ENCODE measurements around the gene BABAM2. TPM values are rescaled to one million over a fixed set of nuclear protein-coding genes. Genes with fewer than 3 reads are reported as not detected.

Gene BABAM2
- total RNA-seq, 1 experiment from 2014 or later = 16.3 TPM

- Histone ChIP-seq H3F3A (ENCODE audit: low read length, unreplicated experiment) (no peaks in the 10 kb centered on the region), H3K4me2 (ENCODE audit: low read length) (no peak overlapping the region), H3K4me1 (ENCODE audit: insufficient read depth, low read length) (peaks cover 14% of the 10 kb centered on the region), H3K27ac (ENCODE audit: low read length) (no peak overlapping the region), H3K9ac (ENCODE audit: low read length) (no peak overlapping the region), H3K27me3 (ENCODE audit: low read length) (no peaks in the 10 kb centered on the region), H2AFZ (ENCODE audit: low read length) (no peak overlapping the region), H3K4me3 (ENCODE audit: low read length) (no peak overlapping the region), H3K36me3 (ENCODE audit: low read depth, low read length) (no peaks in the 10 kb centered on the region), H3K9me2 (replicated peaks; ENCODE audit: low read length) (no peaks in the 10 kb centered on the region), H4K20me1 (ENCODE audit: low read length) (no peaks in the 10 kb centered on the region), H3K79me2 (ENCODE audit: low read length) (no peaks in the 10 kb centered on the region), H3K9me3 (ENCODE audit: low read length) (no peaks in the 10 kb centered on the region)
- DNase-seq (no peak), ATAC-seq (no peak)
- ChIA-PET CTCF (no interaction called here), POLR2A (ENCODE audit: unreplicated experiment) (no interaction called here)
- intact Hi-C loops (cut with micrococcal nuclease) = no loop called here
- no TSS peak for BruUV-seq (replicated peaks)
- TF ChIP-seq CTCF (conservative IDR thresholded peaks at IDR 0.05; ENCODE audit: low read depth, low read length) = no peak
- no peak for TF ChIP-seq EZH2 (IDR thresholded peaks at IDR 0.05; ENCODE audit: low read length, unreplicated experiment)
- TF ChIP-seq EZH2phosphoT487 (IDR thresholded peaks at IDR 0.05; ENCODE audit: borderline replicate concordance, low read length) = no peak
These were observed 325.8 kb downstream of the BABAM2 start for GRCh38 chr2:28216331-28216730.

- TF ChIP-seq EZH2phosphoT487 (IDR thresholded peaks at IDR 0.05; ENCODE audit: borderline replicate concordance, low read length) (no peak), EZH2 (IDR thresholded peaks at IDR 0.05; ENCODE audit: low read length, unreplicated experiment) (no peak), CTCF (conservative IDR thresholded peaks at IDR 0.05; ENCODE audit: low read depth, low read length) (no peak)
- ChIA-PET POLR2A (ENCODE audit: unreplicated experiment) (no interaction called here), CTCF (no interaction called here)
- peak; percentile 78 for DNase-seq
- Histone ChIP-seq H3K9ac (ENCODE audit: low read length) (no peak overlapping the region), H3K36me3 (ENCODE audit: low read depth, low read length) (no peaks in the 10 kb centered on the region), H3K4me2 (ENCODE audit: low read length) (peak overlapping the region; percentile 30; the same call in 1 of the 2 replicates), H3K27me3 (ENCODE audit: low read length) (no peaks in the 10 kb centered on the region), H4K20me1 (ENCODE audit: low read length) (no peaks in the 10 kb centered on the region), H3K9me2 (replicated peaks; ENCODE audit: low read length) (no peaks in the 10 kb centered on the region), H3K4me1 (ENCODE audit: insufficient read depth, low read length) (peaks cover 14% of the 10 kb centered on the region), H3K27ac (ENCODE audit: low read length) (no peak overlapping the region), H3K79me2 (ENCODE audit: low read length) (no peaks in the 10 kb centered on the region), H3K9me3 (ENCODE audit: low read length) (no peaks in the 10 kb centered on the region), H2AFZ (ENCODE audit: low read length) (no peak overlapping the region), H3F3A (ENCODE audit: low read length, unreplicated experiment) (no peaks in the 10 kb centered on the region), H3K4me3 (ENCODE audit: low read length) (no peak overlapping the region)
- BruUV-seq (replicated peaks) = no TSS peak
- ATAC-seq = peak; percentile 99
- intact Hi-C loops (cut with micrococcal nuclease) = no loop called here
These were observed 326.7 kb downstream of the BABAM2 start for GRCh38 chr2:28217042-28217740.

GRCh38 chr2:28219138-28219537 lies 328.6 kb downstream of the BABAM2 start:
- H3K4me3 ChIP-seq (ENCODE audit: low read length) = no peak overlapping the region
- ChIA-PET CTCF (no interaction called here), POLR2A (ENCODE audit: unreplicated experiment) (no interaction called here)
- intact Hi-C loops (cut with micrococcal nuclease) = no loop called here
- no peaks in the 10 kb centered on the region for H3K27me3 ChIP-seq (ENCODE audit: low read length)
- H3F3A ChIP-seq (ENCODE audit: low read length, unreplicated experiment) = no peaks in the 10 kb centered on the region
- ATAC-seq (no peak), DNase-seq (peak; percentile 12)
- no peaks in the 10 kb centered on the region for H3K9me3 ChIP-seq (ENCODE audit: low read length)
- H3K9me2 ChIP-seq (replicated peaks; ENCODE audit: low read length) = no peaks in the 10 kb centered on the region
- TF ChIP-seq CTCF (conservative IDR thresholded peaks at IDR 0.05; ENCODE audit: low read depth, low read length) = no peak
- no peak for TF ChIP-seq EZH2 (IDR thresholded peaks at IDR 0.05; ENCODE audit: low read length, unreplicated experiment)
- TF ChIP-seq EZH2phosphoT487 (IDR thresholded peaks at IDR 0.05; ENCODE audit: borderline replicate concordance, low read length) = no peak
- no peak overlapping the region for H2AFZ ChIP-seq (ENCODE audit: low read length)
- H3K9ac ChIP-seq (ENCODE audit: low read length) = no peak overlapping the region
- no peaks in the 10 kb centered on the region for H3K79me2 ChIP-seq (ENCODE audit: low read length)
- no peak overlapping the region for H3K27ac ChIP-seq (ENCODE audit: low read length)
- no peaks in the 10 kb centered on the region for H3K36me3 ChIP-seq (ENCODE audit: low read depth, low read length)
- no TSS peak for BruUV-seq (replicated peaks)
- H3K4me2 ChIP-seq (ENCODE audit: low read length) = no peak overlapping the region
- no peaks in the 10 kb centered on the region for H4K20me1 ChIP-seq (ENCODE audit: low read length)
- H3K4me1 ChIP-seq (ENCODE audit: insufficient read depth, low read length) = peaks cover 14% of the 10 kb centered on the region

Data from PC-3 (cell line).